ENCODE measurements around the gene ANGPTL4. TPM values are rescaled to one million over a fixed set of nuclear protein-coding genes. Genes with fewer than 3 reads are reported as not detected.
A peak's percentile ranks its signal among the peaks of the same experiment; 100 is the strongest.

Gene ANGPTL4
- total and polyA plus RNA-seq, 10 donors: 1.8 to 28.3 (median 8.6) TPM

DNA sequence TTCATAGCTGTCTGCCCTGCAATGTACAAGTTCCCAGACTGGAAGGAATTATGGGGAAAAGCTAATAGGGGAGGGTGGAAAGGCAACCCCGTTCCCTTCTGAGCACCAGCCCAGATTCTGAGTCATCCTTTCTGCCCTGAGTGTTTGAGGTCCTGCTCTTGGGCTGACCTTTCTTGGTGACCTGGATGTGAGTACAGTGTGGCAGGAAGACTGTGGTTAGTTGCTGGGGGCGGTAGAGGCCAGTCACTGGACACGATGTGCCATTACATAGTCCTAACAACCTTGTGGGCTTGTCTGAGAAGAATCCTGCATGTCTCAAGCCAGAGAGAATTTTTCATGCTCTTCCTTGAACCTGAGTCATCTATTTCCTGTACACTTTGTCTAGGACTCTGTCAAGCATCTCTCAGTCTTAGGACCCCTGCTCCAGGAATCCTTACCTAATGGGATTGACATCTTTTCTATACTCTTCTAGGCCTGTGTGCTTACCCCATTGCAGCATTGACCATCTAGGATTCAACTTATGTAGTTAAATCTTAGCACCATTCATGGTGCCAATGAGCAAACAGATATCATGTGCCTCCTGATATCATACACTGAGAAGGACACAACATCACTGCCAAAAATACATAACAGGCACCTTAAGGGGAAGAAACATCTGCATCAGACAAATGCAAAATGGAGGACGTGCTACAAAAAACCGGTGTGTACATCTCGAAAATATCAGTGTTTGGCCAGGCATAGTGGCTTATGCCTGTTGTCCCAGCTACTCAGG is 8.1 kb upstream of the ANGPTL4 start:
- peaks cover 0 to 7% (median 0%) of the 10 kb centered on the region in 8 donors for H3K9me3 ChIP-seq
- no peaks in the 10 kb centered on the region for H3K36me3 ChIP-seq
- no peak for DNase-seq
- WGBS, 5 donors: 57 to 72% (median 64%) methylated on average over 6 of the region's 6 CpGs
- TF ChIP-seq POLR2AphosphoS5 (IDR thresholded peaks at IDR 0.05): peak in 1 of 3 donors; percentile 85
- TF ChIP-seq, protein P1, sequence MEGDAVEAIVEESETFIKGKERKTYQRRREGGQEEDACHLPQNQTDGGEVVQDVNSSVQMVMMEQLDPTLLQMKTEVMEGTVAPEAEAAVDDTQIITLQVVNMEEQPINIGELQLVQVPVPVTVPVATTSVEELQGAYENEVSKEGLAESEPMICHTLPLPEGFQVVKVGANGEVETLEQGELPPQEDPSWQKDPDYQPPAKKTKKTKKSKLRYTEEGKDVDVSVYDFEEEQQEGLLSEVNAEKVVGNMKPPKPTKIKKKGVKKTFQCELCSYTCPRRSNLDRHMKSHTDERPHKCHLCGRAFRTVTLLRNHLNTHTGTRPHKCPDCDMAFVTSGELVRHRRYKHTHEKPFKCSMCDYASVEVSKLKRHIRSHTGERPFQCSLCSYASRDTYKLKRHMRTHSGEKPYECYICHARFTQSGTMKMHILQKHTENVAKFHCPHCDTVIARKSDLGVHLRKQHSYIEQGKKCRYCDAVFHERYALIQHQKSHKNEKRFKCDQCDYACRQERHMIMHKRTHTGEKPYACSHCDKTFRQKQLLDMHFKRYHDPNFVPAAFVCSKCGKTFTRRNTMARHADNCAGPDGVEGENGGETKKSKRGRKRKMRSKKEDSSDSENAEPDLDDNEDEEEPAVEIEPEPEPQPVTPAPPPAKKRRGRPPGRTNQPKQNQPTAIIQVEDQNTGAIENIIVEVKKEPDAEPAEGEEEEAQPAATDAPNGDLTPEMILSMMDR (IDR thresholded peaks at IDR 0.05 in 8 of 11, conservative IDR thresholded peaks at IDR 0.05 in 3 of 11): no peak
- TF ChIP-seq POLR2A (IDR thresholded peaks at IDR 0.05): no peak
- intact Hi-C loops (cut with DNase I; ENCODE audit: low total_unique reads): loop anchor here (10.0 kb wide), 2 partner anchors 49 to 159 kb away; partner anchors contain the start of gene ZNF414
- H3K27me3 ChIP-seq (replicated peaks in 1 of 7): peaks cover 0 to 36% (median 0%) of the 10 kb centered on the region in 7 donors
- H3K4me3 ChIP-seq: no peak overlapping the region
- peak overlapping the region in 3 of 8 donors; percentile 18 to 49 (median 35) for H3K27ac ChIP-seq
- H3K4me1 ChIP-seq: peaks cover 0 to 46% (median 26%) of the 10 kb centered on the region in 6 donors

DNA sequence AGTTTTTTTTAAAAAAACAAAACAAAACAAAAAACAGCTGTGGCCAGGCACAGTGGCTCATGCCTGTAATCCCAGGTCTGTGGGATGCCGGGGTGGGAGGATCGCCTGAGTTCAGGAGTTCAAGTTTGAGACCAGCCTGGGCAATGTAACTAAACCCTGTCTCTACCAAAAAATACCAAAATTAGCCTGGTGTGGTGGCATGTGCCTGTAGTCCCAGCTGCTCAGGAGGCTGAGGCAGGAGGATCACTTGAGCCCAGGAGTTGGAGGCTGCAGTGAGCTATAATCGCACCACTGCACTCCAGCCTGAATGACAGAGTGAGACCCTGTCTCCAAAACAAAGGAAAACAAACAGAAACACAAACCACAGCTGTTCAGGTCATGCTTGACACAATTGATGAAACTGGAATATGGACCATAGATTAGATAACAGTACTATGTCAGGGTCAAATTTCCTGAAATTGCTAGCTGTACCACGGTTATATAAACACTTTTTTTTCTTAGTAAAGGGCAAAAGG is 6.9 kb upstream of the ANGPTL4 start:
- H3K9me3 ChIP-seq: peaks cover 0 to 7% (median 0%) of the 10 kb centered on the region in 8 donors
- intact Hi-C loops (cut with DNase I; ENCODE audit: low total_unique reads): loop anchor here (10.0 kb wide), 2 partner anchors 48 to 158 kb away; partner anchors contain the start of gene ZNF414
- WGBS, 5 donors: 73 to 78% (median 77%) methylated on average over 4 of the region's 4 CpGs
- no peaks in the 10 kb centered on the region for H3K36me3 ChIP-seq
- H3K4me3 ChIP-seq: no peak overlapping the region
- H3K27me3 ChIP-seq (replicated peaks in 1 of 7): peaks cover 0 to 37% (median 0%) of the 10 kb centered on the region in 7 donors
- peaks cover 0 to 47% (median 28%) of the 10 kb centered on the region in 6 donors for H3K4me1 ChIP-seq
- no peak overlapping the region for H3K27ac ChIP-seq
- TF ChIP-seq POLR2AphosphoS5 (IDR thresholded peaks at IDR 0.05): no peak
- TF ChIP-seq POLR2A (IDR thresholded peaks at IDR 0.05): no peak
- DNase-seq: no peak

DNA sequence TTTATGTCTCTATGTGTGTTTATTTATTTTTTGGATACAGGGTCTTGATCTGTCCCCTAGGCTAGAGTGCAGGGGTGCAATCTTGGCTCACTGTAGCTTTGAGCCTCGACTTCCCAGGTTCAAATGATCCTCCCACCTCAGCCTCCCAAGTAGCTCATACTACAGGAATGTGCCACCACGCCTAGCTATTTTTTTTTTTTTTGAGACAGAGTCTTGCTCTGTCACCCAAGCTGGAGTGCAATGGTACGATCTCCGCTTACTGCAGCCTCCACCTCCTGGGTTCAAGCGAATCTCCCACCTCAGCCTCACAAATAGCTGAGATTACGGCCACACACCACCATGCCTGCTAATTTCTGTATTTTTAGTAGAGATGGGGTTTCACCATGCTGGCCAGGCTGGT is 5.0 kb upstream of the ANGPTL4 start:
- WGBS, 5 donors: 88 to 95% (median 92%) methylated on average over 6 of the region's 6 CpGs
- TF ChIP-seq, protein P1 (IDR thresholded peaks at IDR 0.05 in 8 of 11, conservative IDR thresholded peaks at IDR 0.05 in 3 of 11): no peak
- no peak for TF ChIP-seq POLR2AphosphoS5 (IDR thresholded peaks at IDR 0.05)
- TF ChIP-seq POLR2A (IDR thresholded peaks at IDR 0.05): no peak

DNA sequence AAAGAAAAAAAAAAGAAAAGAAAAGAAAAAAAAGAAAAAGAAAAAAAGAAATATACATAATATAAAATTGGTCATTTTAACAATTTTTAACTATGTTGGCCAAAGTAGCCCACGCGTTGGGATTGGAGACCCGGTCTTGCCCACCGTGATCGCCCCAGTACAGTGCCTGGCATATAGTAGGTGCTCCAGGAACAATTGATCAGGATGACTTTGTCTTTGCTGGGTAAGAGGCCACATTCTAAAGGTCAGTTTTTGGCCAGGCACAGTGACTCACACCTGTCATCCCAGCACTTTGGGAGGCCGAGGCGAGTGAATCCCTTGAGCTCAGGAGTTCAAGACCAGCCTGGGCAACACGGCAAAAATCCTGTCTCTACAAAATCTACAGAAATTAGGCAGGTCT is 3.8 kb upstream of the ANGPTL4 start:
- intact Hi-C loops (cut with DNase I; ENCODE audit: low total_unique reads): no loop called here
- peak; percentile 41 for DNase-seq
- TF ChIP-seq, protein P1 (IDR thresholded peaks at IDR 0.05 in 8 of 11, conservative IDR thresholded peaks at IDR 0.05 in 3 of 11): no peak
- TF ChIP-seq POLR2AphosphoS5 (IDR thresholded peaks at IDR 0.05) (no peak), POLR2A (IDR thresholded peaks at IDR 0.05) (no peak)
- Histone ChIP-seq H3K4me3 (no peak overlapping the region), H3K9me3 (peaks cover 0 to 7% (median 0%) of the 10 kb centered on the region in 8 donors), H3K27ac (no peak overlapping the region), H3K36me3 (no peaks in the 10 kb centered on the region), H3K27me3 (replicated peaks in 1 of 7) (peaks cover 0 to 51% (median 18%) of the 10 kb centered on the region in 7 donors), H3K4me1 (peaks cover 12 to 48% (median 37%) of the 10 kb centered on the region in 6 donors)
- WGBS, 5 donors: 83 to 92% (median 90%) methylated on average over 7 to 8 of the region's 8 CpGs

More for the DNA sequence above, 5.0 kb upstream of the ANGPTL4 start:
- no peaks in the 10 kb centered on the region for H3K36me3 ChIP-seq
- peaks cover 0 to 39% (median 5%) of the 10 kb centered on the region in 7 donors for H3K27me3 ChIP-seq (replicated peaks in 1 of 7)
- H3K4me3 ChIP-seq: no peak overlapping the region
- peaks cover 12 to 48% (median 37%) of the 10 kb centered on the region in 6 donors for H3K4me1 ChIP-seq
- H3K9me3 ChIP-seq: peaks cover 0 to 7% (median 0%) of the 10 kb centered on the region in 8 donors
- no peak overlapping the region for H3K27ac ChIP-seq
- intact Hi-C loops (cut with DNase I; ENCODE audit: low total_unique reads): loop anchor here (10.0 kb wide), 2 partner anchors 46 to 156 kb away; partner anchors contain the start of gene ZNF414
- DNase-seq: peak; percentile 10
